22Rv1 (cell line): ENCODE measurements around the gene GPR25.

Source experiments
- H3K27ac ChIP-seq: fragments of 450-650 bp; 2 replicates; pipeline ENCODE4 v1.5.1; 2017
- ZFX ChIP-seq: fragments of 450-650 bp; IDR thresholded peaks from 2 replicates; pipeline ENCODE4 v1.6.1; 2017; ENCODE audit warnings: antibody characterized with exemption, borderline replicate concordance
- TF ChIP-seq, protein P1 (sequence below): fragments of 450-650 bp; IDR thresholded peaks from 2 replicates; pipeline ENCODE4 v1.5.1; 2017; ENCODE audit warnings: mild to moderate bottlenecking

Gene GPR25

DNA sequence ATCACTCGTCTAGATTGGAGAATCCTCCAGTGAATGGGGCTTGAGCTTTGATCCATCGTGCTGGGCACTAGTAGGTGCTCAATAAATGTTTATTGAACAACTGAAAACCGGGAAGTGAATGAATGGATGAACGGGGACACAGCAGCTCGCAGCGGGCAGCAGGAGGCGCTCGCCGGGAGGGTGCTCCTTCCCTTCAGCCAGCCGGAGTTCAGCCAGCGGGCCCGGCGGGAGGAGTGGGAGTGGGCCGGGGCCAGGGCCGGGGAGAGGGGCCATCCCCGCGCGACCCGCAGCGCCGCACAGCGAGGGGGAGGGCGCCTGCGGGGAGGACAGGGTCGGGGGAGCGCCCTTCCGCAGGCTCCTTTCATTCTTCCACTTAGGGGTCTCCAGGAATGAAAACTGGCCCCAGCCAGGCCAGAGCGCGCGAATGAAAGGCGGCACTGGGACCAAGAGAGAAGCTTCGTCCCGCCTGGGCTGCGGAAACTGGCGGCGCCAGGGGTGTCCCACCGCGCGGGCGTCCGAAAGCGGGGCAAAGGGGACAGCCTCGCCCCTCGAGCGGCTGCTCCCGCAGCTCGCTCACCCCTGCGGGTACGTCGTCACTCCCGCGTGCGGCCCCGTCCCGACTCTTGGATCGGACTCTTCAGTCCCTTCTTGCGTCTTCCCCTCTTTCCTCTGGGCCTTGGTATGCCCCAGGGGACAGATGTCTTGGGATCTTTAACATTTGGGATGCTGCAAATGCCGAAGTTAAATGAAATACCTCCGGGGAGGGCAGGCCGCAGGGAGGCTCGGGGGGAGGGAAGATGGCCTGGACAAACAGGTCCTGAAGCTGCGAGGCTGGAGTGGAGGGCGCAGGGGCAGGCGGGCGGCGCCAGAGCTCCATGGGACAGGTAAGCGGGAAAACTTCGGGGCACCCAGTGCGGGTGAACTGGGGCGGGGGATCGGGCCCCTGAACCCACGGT lies 18.3 kb downstream of the GPR25 start:
- peak overlapping the region; percentile 77 for H3K27ac ChIP-seq
- TF ChIP-seq, protein P1, sequence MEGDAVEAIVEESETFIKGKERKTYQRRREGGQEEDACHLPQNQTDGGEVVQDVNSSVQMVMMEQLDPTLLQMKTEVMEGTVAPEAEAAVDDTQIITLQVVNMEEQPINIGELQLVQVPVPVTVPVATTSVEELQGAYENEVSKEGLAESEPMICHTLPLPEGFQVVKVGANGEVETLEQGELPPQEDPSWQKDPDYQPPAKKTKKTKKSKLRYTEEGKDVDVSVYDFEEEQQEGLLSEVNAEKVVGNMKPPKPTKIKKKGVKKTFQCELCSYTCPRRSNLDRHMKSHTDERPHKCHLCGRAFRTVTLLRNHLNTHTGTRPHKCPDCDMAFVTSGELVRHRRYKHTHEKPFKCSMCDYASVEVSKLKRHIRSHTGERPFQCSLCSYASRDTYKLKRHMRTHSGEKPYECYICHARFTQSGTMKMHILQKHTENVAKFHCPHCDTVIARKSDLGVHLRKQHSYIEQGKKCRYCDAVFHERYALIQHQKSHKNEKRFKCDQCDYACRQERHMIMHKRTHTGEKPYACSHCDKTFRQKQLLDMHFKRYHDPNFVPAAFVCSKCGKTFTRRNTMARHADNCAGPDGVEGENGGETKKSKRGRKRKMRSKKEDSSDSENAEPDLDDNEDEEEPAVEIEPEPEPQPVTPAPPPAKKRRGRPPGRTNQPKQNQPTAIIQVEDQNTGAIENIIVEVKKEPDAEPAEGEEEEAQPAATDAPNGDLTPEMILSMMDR, result peak; percentile 89
- TF ChIP-seq ZFX, result no peak

DNA sequence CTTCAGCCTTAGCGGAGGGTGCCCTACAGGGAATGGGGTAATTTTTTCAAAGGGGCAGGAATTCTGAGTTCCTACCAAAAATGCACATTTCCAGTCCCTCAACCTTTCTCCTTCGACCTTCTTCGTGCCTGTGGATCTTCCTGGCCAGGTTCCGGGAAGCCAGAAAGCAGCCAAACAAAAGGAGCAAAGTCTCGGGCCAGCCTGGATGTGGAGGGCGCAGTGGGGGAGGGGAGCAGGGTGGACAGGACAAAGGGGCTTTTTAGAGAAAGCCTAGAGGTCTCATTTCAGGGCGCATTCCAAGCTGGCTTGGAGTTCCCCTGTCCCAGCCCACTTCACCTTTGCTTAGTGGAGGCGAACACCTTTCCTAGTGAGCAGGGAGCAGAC lies 19.0 kb downstream of the GPR25 start:
- TF ChIP-seq, protein P1, result no peak
- no peak for TF ChIP-seq ZFX
- H3K27ac ChIP-seq, result peak overlapping the region; percentile 77

DNA sequence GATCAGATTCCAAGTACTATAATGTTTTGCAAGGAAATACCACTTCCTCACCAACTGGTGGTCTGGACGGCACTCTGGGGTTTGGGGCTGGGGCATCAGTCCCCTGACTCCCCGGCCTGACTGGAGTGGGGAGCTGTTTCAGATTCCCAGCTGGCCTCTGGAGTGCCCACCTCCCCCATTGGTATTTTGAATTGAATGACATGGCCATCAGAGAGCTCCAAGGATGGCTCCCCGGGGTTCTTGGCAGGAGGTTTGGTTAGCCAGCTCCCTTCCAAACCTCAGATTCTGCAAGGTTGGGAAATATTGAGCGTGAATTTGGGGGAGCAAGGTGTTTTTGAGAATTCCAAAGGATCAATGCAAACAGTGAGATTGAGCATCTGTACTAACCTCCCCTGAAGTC lies 19.8 kb downstream of the GPR25 start:
- peak overlapping the region; percentile 77; the same call in 1 of the 2 replicates for H3K27ac ChIP-seq
- no peak for TF ChIP-seq ZFX
- TF ChIP-seq, protein P1, result no peak

DNA sequence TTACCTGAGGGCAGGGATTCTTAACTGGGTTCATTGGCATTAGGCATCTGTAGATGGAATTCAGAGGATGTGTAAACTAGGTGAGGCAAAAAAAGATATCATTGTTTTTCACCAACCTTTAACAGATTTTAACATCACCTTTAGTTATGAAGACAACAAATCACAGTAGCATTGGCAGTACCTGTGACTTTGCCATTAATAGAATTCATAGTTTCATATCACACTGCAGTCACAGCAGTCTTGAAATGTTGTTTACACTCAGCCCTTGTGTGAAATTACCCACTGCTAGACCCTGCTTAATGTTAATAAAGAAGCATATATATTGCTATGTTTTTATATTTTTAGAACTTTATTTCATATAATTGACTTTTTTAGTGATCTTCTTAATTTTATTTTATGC lies 20.2 kb downstream of the GPR25 start:
- TF ChIP-seq, protein P1, result no peak
- no peak for TF ChIP-seq ZFX
- no peak overlapping the region for H3K27ac ChIP-seq

DNA sequence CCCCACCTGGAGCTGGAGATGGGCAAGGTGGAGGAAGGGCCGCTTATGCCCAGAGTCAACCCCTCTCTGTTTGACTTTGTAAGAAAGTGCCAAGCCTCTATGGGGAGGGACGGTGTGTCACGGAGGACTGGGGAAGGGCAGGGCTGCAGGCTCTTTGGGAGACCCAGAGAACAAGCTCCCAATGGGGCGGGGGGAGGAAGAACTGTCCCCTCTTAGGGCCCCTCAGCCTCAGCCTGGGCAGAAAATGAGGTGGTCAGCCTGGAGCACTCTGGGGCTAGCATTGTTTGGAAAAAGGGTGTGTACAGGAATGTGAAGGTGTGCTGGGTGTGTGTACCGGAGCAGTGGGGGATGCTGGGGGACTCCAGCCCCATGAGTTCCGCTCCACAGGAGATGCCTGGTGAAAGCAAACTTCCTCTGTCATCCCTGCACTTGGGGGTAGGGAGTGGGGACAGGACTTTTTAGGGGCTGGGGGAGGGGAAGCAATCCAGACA lies 20.7 kb downstream of the GPR25 start:
- TF ChIP-seq, protein P1, result no peak
- TF ChIP-seq ZFX, result no peak
- no peak overlapping the region for H3K27ac ChIP-seq

DNA sequence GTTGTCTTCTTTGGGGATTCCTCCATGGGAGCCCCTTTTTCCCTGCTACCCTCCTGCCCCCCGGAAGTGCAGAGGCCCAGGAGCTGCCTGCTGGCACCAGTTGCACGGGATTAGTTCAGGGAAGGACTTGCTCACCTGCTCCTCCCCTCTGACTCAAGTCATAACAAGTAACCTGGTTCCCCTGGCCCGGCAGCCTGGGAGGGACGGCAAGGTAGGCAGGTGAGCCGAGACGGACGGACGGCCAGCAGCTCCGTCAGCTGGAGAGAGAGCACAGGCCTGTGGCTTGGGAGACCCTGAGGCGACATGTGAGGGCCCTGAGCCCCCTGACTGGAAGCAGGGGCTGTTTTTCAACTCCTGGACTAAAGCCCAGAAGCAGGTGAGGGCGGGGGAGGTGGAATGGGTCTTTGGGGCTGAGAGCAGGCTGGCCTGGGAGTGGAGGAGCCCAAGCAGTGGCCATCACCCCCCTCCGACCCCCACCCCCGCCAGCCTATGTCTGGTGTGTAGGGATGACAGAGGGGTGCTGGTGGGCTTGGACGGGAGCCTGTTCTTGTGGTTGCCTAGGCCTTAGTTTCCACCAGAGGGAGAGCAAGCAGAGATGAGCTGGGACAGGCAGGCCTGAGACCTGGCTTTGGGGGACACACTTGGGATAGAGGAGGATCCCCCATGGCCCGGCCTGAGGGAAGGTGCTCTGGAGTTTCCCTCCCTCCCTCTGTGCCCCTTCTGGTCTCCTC lies 22.1 kb downstream of the GPR25 start, which contains the start of gene INAVA:
Gene INAVA (plus strand): TSS at position 189 of the 731 bp plus-strand sequence. CDS start 3,501 bp downstream, outside the sequence.
- peak within 1 kb of the TSS; percentile 83 for H3K27ac ChIP-seq
- TF ChIP-seq, protein P1, result peak; percentile 11; the same call in 1 of the 2 replicates
- TF ChIP-seq ZFX, result no peak

DNA sequence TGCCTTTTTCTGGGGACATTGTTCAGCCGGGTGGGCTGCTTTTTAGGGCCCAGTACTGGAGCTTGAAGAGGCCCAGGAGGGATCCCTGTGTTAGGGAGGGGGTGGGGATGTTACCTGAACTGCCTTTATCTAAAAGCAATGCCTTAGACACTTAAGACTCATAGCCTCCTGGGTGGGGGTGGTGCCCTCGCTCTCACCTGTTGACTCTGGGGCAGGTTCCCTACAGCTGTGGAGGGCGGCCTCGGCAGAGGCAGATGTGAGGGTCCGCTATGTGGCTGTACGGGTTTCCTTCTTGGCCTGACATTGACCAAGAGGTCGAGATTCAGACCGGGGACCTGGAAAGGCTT lies 22.6 kb downstream of the GPR25 start:
- no peak for TF ChIP-seq ZFX
- TF ChIP-seq, protein P1, result no peak
- H3K27ac ChIP-seq, result peak overlapping the region; percentile 83
